GM23338 (cell line): ENCODE results near the gene C1orf74. TPM values are rescaled to one million over a fixed set of nuclear protein-coding genes. Genes with fewer than 3 reads are reported as not detected.

ENCODE experiments used
- ATAC-seq: fragments of 200-7000 bp; cut with Tn5 transposase; 3 replicates; pipeline ENCODE4 v1.9.1; 2020
- DNase-seq: peaks from one replicate; pipeline ENCODE4 v3.0.0-alpha.2; 2015; ENCODE audit warnings: low spot score
- H2AFZ ChIP-seq: fragments of 200-600 bp; sonication (generic); 2 replicates; pipeline ENCODE4 v1.8.0; 2016; ENCODE audit warnings: antibody characterized with exemption, mild to moderate bottlenecking, moderate library complexity
- H3F3A ChIP-seq: fragments of 200-600 bp; sonication (generic); replicated peaks from 2 replicates; pipeline ENCODE4 v1.8.0; 2017; ENCODE audit warnings: antibody characterized with exemption, mixed run types, low read depth
- H3K27ac ChIP-seq: fragments of 200-600 bp; sonication (generic); 2 replicates; pipeline ENCODE4 v1.6.1; 2016; ENCODE audit warnings: low read depth
- H3K27me3 ChIP-seq: fragments of 200-600 bp; sonication (generic); 2 replicates; pipeline ENCODE4 v1.8.0; 2016; ENCODE audit warnings: mild to moderate bottlenecking, mixed run types, moderate library complexity; ENCODE audit not compliant: insufficient read depth
- H3K36me3 ChIP-seq: fragments of 200-600 bp; sonication (generic); 2 replicates; pipeline ENCODE4 v1.8.0; 2016; ENCODE audit warnings: mild to moderate bottlenecking; ENCODE audit not compliant: insufficient read depth
- H3K4me1 ChIP-seq: fragments of 200-600 bp; sonication (generic); 2 replicates; pipeline ENCODE4 v1.8.0; 2016; ENCODE audit warnings: mild to moderate bottlenecking, moderate library complexity; ENCODE audit not compliant: insufficient read depth
- H3K4me2 ChIP-seq: fragments of 200-600 bp; sonication (generic); 2 replicates; pipeline ENCODE4 v1.7.1; 2017; ENCODE audit warnings: mixed run types
- H3K4me3 ChIP-seq: fragments of 200-600 bp; sonication (generic); 2 replicates; pipeline ENCODE4 v1.6.1; 2016; ENCODE audit warnings: mixed run types
- H3K79me2 ChIP-seq: fragments of 200-600 bp; sonication (generic); replicated peaks from 2 replicates; pipeline ENCODE4 v1.8.0; 2017; ENCODE audit warnings: mild to moderate bottlenecking; ENCODE audit not compliant: insufficient read depth
- H3K9me2 ChIP-seq: fragments of 200-600 bp; sonication (generic); 2 replicates; pipeline ENCODE4 v1.8.0; 2017; ENCODE audit not compliant: insufficient read depth
- H4K20me1 ChIP-seq: fragments of 200-600 bp; sonication (generic); replicated peaks from 2 replicates; pipeline ENCODE4 v1.8.0; 2017; ENCODE audit warnings: mild to moderate bottlenecking; ENCODE audit not compliant: insufficient read depth
- H3K27ac Mint-ChIP-seq: 2 replicates; pipeline ENCODE4 v1.8.0; 2020; ENCODE audit warnings: inconsistent platforms, mild to moderate bottlenecking, moderate library complexity, mixed read lengths
- H3K27me3 Mint-ChIP-seq: 3 replicates; pipeline ENCODE4 v1.8.0; 2022; ENCODE audit warnings: low read depth, mild to moderate bottlenecking, moderate library complexity, mixed read lengths, inconsistent platforms; ENCODE audit not compliant: insufficient read depth, poor library complexity
- H3K36me3 Mint-ChIP-seq: 3 replicates; pipeline ENCODE4 v1.8.0; 2021; ENCODE audit warnings: low read depth, mild to moderate bottlenecking, inconsistent platforms, moderate library complexity, mixed read lengths
- H3K4me1 Mint-ChIP-seq: 3 replicates; pipeline ENCODE4 v1.8.0; 2020; ENCODE audit warnings: mild to moderate bottlenecking, inconsistent platforms, mixed read lengths
- H3K4me3 Mint-ChIP-seq: 3 replicates; pipeline ENCODE4 v1.8.0; 2021; ENCODE audit warnings: moderate library complexity, mild to moderate bottlenecking, inconsistent platforms, mixed read lengths
- H3K9me3 Mint-ChIP-seq: 3 replicates; pipeline ENCODE4 v1.8.0; 2020; ENCODE audit warnings: moderate library complexity, mild to moderate bottlenecking, inconsistent platforms, mixed read lengths
- CREB1 ChIP-seq: fragments of 250-450 bp; sonication (Bioruptor Pico); IDR thresholded peaks from 2 replicates; pipeline ENCODE4 v1.5.0; 2020; ENCODE audit warnings: low read depth, mild to moderate bottlenecking, moderate library complexity
- EZH2 ChIP-seq: fragments of 200-600 bp; sonication (generic); IDR thresholded peaks from one replicate; pipeline ENCODE4 v1.8.0; 2017; ENCODE audit warnings: antibody characterized with exemption, mild to moderate bottlenecking, low read depth; ENCODE audit not compliant: unreplicated experiment
- EZH2phosphoT487 ChIP-seq: fragments of 200-600 bp; sonication (generic); IDR thresholded peaks from one replicate; pipeline ENCODE4 v1.8.1; 2018; ENCODE audit warnings: antibody characterized with exemption; ENCODE audit not compliant: unreplicated experiment
- JUNB ChIP-seq: IDR thresholded peaks from one replicate; pipeline ENCODE4 v1.6.1; 2016; ENCODE audit warnings: antibody characterized with exemption; ENCODE audit not compliant: unreplicated experiment
- NANOG ChIP-seq: IDR thresholded peaks from 2 replicates; pipeline ENCODE4 v1.6.1; 2016; ENCODE audit warnings: antibody characterized with exemption, borderline replicate concordance
- POLR2AphosphoS5 ChIP-seq: IDR thresholded peaks from 2 replicates; pipeline ENCODE4 v1.6.1; 2016; ENCODE audit warnings: antibody characterized with exemption, low read depth
- REST ChIP-seq: IDR thresholded peaks from one replicate; pipeline ENCODE4 v1.6.1; 2018; ENCODE audit warnings: antibody characterized with exemption; ENCODE audit not compliant: unreplicated experiment
- STAT1 ChIP-seq: IDR thresholded peaks from one replicate; pipeline ENCODE4 v1.6.1; 2016; ENCODE audit warnings: antibody characterized with exemption; ENCODE audit not compliant: unreplicated experiment
- ZNF114 ChIP-seq: fragments of 250-450 bp; sonication (Bioruptor Pico); IDR thresholded peaks from 2 replicates; pipeline ENCODE4 v1.5.0; 2020; ENCODE audit warnings: mild to moderate bottlenecking, moderate library complexity
- ZNF331 ChIP-seq: fragments of 250-450 bp; sonication (Bioruptor Pico); IDR thresholded peaks from 2 replicates; pipeline ENCODE4 v1.5.0; 2020; ENCODE audit warnings: low read depth, mild to moderate bottlenecking, moderate library complexity
- polyA plus RNA-seq: library from polyadenylated mRNA; unstranded; fragments of >200 nt; fragmentation: Nextera tagmentation; extraction: Ambion mirVana; gene quantifications from 2 replicates; pipeline ENCODE4 v1.2.1, GENCODE V29; 2016
- total RNA-seq: library from RNA; depleted of rRNA; stranded (reverse); fragments of >200 nt; shearing (Covaris generic); gene quantifications from 2 replicates; pipeline ENCODE4 v1.2.3, GENCODE V29; 2014
- TF ChIP-seq, protein P1 (sequence below), 2 experiments: fragments of 200-600 bp in 1 of 2; sonication (generic) in 1 of 2; conservative IDR thresholded peaks; 2 replicates each; pipeline versions ENCODE4 v1.5.1 to v1.6.1; 2016 to 2017; ENCODE audit warnings: antibody characterized with exemption in 2 of 2, low read depth in 2 of 2, mild to moderate bottlenecking in 2 of 2, moderate library complexity in 1 of 2
- TF ChIP-seq, protein P2 (sequence below): fragments of 250-450 bp; sonication (Bioruptor Pico); IDR thresholded peaks from 2 replicates; pipeline ENCODE4 v1.5.0; 2020; ENCODE audit warnings: mild to moderate bottlenecking, moderate library complexity
- TF ChIP-seq, protein P3 (sequence below): IDR thresholded peaks from 2 replicates; pipeline ENCODE4 v1.6.1; 2016; ENCODE audit warnings: antibody characterized with exemption

C1orf74 gene
- total and polyA plus RNA-seq, 2 experiments from 2014 or later: 2.8 to 3.9 TPM

GRCh38 chr1:209831615-209832014 lies 47.3 kb upstream of the C1orf74 start:
- Histone ChIP-seq H3K27me3 (no peaks in the 10 kb centered on the region), H3F3A (no peaks in the 10 kb centered on the region), H3K4me2 (no peak overlapping the region), H3K36me3 (peaks cover 48% of the 10 kb centered on the region), H3K4me1 (peaks cover 4% of the 10 kb centered on the region; the same call in 1 of the 2 replicates), H2AFZ (no peak overlapping the region), H3K9me2 (no peaks in the 10 kb centered on the region), H3K4me3 (no peak overlapping the region), H3K27ac (no peak overlapping the region), H4K20me1 (peaks cover 12% of the 10 kb centered on the region), H3K79me2 (peaks cover 22% of the 10 kb centered on the region)
- Mint-ChIP-seq H3K4me1 (peaks cover 5% of the 10 kb centered on the region; the same call in 2 of the 3 replicates), H3K9me3 (no peaks in the 10 kb centered on the region; the same call in 2 of the 3 replicates), H3K36me3 (peaks cover 54% of the 10 kb centered on the region), H3K4me3 (no peak overlapping the region), H3K27me3 (no peaks in the 10 kb centered on the region), H3K27ac (no peak overlapping the region)
- no peak for TF ChIP-seq REST
- TF ChIP-seq ZNF114 (CRISPR knock-in tag): no peak
- no peak for TF ChIP-seq STAT1
- TF ChIP-seq, protein P1, sequence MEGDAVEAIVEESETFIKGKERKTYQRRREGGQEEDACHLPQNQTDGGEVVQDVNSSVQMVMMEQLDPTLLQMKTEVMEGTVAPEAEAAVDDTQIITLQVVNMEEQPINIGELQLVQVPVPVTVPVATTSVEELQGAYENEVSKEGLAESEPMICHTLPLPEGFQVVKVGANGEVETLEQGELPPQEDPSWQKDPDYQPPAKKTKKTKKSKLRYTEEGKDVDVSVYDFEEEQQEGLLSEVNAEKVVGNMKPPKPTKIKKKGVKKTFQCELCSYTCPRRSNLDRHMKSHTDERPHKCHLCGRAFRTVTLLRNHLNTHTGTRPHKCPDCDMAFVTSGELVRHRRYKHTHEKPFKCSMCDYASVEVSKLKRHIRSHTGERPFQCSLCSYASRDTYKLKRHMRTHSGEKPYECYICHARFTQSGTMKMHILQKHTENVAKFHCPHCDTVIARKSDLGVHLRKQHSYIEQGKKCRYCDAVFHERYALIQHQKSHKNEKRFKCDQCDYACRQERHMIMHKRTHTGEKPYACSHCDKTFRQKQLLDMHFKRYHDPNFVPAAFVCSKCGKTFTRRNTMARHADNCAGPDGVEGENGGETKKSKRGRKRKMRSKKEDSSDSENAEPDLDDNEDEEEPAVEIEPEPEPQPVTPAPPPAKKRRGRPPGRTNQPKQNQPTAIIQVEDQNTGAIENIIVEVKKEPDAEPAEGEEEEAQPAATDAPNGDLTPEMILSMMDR (conservative IDR thresholded peaks at IDR 0.05; ENCODE audit: low read depth in 2 of 2): no peak
- no peak for TF ChIP-seq ZNF331 (CRISPR knock-in tag)
- TF ChIP-seq, protein P2, sequence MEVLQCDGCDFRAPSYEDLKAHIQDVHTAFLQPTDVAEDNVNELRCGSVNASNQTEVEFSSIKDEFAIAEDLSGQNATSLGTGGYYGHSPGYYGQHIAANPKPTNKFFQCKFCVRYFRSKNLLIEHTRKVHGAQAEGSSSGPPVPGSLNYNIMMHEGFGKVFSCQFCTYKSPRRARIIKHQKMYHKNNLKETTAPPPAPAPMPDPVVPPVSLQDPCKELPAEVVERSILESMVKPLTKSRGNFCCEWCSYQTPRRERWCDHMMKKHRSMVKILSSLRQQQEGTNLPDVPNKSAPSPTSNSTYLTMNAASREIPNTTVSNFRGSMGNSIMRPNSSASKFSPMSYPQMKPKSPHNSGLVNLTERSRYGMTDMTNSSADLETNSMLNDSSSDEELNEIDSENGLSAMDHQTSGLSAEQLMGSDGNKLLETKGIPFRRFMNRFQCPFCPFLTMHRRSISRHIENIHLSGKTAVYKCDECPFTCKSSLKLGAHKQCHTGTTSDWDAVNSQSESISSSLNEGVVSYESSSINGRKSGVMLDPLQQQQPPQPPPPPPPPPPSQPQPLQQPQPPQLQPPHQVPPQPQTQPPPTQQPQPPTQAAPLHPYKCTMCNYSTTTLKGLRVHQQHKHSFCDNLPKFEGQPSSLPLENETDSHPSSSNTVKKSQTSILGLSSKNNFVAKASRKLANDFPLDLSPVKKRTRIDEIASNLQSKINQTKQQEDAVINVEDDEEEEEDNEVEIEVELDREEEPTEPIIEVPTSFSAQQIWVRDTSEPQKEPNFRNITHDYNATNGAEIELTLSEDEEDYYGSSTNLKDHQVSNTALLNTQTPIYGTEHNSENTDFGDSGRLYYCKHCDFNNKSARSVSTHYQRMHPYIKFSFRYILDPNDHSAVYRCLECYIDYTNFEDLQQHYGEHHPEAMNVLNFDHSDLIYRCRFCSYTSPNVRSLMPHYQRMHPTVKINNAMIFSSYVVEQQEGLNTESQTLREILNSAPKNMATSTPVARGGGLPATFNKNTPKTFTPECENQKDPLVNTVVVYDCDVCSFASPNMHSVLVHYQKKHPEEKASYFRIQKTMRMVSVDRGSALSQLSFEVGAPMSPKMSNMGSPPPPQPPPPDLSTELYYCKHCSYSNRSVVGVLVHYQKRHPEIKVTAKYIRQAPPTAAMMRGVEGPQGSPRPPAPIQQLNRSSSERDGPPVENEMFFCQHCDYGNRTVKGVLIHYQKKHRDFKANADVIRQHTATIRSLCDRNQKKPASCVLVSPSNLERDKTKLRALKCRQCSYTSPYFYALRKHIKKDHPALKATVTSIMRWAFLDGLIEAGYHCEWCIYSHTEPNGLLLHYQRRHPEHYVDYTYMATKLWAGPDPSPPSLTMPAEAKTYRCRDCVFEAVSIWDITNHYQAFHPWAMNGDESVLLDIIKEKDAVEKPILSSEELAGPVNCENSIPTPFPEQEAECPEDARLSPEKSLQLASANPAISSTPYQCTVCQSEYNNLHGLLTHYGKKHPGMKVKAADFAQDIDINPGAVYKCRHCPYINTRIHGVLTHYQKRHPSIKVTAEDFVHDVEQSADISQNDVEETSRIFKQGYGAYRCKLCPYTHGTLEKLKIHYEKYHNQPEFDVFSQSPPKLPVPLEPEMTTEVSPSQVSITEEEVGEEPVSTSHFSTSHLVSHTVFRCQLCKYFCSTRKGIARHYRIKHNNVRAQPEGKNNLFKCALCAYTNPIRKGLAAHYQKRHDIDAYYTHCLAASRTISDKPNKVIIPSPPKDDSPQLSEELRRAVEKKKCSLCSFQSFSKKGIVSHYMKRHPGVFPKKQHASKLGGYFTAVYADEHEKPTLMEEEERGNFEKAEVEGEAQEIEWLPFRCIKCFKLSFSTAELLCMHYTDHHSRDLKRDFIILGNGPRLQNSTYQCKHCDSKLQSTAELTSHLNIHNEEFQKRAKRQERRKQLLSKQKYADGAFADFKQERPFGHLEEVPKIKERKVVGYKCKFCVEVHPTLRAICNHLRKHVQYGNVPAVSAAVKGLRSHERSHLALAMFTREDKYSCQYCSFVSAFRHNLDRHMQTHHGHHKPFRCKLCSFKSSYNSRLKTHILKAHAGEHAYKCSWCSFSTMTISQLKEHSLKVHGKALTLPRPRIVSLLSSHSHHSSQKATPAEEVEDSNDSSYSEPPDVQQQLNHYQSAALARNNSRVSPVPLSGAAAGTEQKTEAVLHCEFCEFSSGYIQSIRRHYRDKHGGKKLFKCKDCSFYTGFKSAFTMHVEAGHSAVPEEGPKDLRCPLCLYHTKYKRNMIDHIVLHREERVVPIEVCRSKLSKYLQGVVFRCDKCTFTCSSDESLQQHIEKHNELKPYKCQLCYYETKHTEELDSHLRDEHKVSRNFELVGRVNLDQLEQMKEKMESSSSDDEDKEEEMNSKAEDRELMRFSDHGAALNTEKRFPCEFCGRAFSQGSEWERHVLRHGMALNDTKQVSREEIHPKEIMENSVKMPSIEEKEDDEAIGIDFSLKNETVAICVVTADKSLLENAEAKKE (CRISPR knock-in tag): no peak
- TF ChIP-seq EZH2phosphoT487: no peak
- TF ChIP-seq EZH2: no peak
- TF ChIP-seq JUNB: no peak
- no peak for TF ChIP-seq CREB1 (CRISPR knock-in tag)
- no peak for TF ChIP-seq POLR2AphosphoS5
- TF ChIP-seq NANOG: no peak
- TF ChIP-seq, protein P3, sequence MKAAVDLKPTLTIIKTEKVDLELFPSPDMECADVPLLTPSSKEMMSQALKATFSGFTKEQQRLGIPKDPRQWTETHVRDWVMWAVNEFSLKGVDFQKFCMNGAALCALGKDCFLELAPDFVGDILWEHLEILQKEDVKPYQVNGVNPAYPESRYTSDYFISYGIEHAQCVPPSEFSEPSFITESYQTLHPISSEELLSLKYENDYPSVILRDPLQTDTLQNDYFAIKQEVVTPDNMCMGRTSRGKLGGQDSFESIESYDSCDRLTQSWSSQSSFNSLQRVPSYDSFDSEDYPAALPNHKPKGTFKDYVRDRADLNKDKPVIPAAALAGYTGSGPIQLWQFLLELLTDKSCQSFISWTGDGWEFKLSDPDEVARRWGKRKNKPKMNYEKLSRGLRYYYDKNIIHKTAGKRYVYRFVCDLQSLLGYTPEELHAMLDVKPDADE: no peak
- no peak for DNase-seq
- no peak for ATAC-seq
